OCI-M1 (cell line): ENCODE measurements around the gene SUPT16H.
"Not testable (repeated sequence)": the region's sequence is repeated elsewhere in the genome, so short reads cannot be mapped to it uniquely, and the experiment has no call there.

Experiments
- DNase-seq: peaks from one replicate; lab custom pipeline; 2025; lab: John Stamatoyannopoulos, UW

SUPT16H gene

DNA sequence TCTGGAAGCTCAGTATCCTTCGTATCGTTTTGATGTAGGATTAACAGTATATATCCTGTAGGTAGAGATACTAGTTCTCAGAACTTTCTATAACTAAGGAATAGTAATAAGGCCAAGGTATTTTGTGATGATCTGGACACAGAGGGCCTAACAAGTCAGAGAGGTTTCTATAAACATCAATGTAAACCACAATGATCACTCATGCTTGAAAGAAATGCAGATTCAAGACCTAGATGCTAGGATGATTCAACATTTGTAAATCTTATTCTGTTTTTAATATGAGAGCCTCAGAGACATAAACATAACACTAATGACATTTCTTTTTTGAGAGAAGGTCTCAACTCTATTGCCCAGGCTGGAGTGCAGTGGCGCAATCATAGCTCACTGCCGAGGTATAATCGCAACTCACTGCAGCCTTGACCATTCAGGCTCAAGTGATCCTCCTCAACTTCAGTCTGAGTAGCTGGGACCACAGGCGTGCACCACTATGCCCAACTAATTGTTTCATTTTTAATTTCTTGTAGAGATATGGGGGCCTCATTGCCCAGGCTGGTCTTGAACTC, 16.2 kb downstream of the SUPT16H start:
- no peak for DNase-seq

DNA sequence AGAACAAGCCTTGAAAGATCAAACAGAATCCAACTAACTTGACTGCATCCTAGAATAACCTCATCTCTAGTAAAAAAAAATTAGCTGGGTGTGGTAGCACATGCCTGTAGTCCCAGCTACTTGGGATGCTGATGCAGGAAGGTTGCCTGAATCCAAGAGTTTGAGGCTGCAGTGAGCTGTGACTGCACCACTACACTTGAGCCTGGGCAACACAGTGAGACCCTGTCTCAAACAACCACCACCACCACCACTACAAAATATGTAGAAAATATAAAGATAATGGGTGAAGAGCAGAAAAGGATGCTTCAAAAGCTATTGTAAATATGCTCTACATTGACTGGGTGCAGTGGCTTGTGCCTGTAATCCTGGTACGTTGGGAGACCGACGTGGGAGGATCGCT, 27.3 kb downstream of the SUPT16H start:
- no peak for DNase-seq

DNA sequence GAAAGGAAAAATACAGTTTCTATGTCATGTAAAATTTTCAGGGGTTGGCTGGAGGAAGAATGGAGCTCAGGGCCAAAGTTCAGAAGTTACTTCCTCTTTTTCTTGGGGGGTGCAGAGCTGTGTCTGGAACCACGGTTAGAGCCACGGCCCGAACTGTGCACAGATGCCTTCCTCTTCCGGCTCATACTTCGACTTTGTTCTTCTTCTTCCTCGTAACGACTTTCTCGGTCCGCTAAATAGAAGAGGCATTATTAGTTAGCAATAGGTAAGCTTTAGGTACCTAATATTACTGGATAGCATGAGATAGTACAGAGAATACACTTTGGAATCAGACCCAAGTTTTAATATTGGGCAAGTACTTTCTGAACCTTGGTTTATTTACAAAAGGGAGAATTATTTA, 31.2 kb downstream of the SUPT16H start:
- DNase-seq = peak; percentile 64

DNA sequence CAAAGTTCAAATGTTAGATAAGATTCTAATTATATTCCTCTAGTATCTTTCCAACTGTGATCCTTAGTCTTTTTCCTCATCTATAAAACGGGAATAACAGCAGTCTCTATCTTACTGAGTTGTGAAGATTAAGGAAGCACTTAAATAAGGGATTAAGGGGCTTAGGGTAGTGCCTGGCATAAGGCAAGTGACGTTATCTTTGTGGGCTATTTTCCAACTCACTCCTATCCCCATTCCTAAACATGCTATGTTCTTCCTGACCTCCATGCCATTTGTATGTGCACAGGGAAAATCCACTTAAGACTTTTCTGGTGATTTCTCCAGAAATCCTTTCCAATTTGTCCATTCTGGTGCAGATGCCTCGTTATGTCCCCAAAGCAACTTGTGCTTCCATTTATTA, 33.3 kb downstream of the SUPT16H start:
- no peak for DNase-seq

DNA sequence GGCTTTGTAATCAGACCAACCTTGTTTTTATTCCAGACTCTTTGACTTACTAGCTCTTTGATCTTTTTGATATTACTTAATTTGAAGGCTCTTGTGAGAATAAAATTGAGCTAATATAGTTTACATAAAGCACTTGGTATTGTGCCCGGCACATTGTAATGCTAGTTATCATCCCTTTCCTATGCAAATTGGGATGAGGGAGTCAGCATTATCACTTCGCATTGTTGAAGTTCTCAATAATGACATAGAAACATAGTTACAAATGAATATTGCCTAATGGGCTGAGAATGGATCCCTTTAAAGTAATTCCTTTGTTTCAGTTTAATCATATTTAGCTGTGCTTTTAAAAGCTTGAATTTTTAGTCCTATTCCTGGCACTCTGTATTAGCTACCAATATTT, 36.6 kb downstream of the SUPT16H start:
- no peak for DNase-seq

DNA sequence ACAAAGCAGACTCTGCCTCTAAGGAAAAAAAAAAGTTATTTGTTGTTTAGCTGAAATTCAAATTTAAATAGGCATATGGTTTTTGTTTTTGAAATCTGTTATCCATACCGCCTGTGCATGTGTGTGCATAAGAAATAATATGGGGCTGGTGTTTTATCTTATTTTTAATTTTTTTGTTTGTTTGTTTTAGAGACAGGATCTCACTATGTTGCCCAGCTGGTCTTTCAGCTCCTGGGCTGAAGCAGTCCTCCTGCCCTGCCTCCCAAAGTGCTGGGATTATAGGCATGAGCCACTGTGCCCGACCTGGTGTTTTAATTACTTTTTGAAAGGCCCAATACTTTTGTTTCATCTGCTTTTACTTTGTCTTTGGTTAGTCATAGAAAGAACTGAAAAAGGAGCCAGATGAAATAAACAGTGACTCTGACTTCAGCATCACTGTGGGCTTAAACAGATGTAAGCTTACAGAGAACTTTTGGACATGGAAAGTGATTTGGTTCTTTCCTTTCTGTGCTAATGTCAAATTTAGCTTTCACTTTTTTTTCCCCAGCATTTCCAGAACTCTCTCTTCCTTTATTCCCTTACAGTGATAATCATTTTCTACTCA, 37.2 kb downstream of the SUPT16H start:
- no peak for DNase-seq

DNA sequence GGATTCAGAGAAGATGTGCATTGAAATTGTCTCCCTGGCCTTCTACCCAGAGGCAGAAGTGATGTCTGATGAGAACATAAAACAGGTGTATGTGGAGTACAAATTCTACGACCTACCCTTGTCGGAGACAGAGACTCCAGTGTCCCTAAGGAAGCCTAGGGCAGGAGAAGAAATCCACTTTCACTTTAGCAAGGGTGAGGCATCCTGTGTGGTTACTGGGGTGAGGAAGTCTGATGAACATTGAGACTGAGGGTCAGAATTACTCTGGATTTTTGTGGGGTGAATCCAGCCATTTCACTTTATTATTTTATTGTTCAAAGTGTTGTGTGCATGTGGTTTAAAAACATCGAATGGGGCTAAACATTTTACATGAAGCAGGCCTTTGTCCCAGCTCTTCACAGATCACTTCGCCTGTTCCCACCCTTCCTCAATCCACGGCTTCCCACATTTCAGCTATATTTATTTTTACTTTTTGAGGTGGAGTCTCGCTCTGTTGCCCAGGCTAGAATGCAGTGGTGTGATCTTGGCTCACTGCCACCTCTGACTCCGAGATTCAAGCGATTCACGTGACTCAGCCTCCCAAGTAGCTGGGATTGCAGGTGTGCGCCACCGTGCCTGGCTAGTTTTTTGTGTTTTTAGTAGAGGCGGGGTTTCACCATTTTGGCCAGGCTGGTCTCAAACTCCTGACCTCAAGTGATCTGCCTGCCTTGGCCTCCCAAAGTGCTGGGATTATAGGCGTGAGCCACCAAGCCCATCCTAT, 40.6 kb downstream of the SUPT16H start:
- DNase-seq = peak; percentile 16

DNA sequence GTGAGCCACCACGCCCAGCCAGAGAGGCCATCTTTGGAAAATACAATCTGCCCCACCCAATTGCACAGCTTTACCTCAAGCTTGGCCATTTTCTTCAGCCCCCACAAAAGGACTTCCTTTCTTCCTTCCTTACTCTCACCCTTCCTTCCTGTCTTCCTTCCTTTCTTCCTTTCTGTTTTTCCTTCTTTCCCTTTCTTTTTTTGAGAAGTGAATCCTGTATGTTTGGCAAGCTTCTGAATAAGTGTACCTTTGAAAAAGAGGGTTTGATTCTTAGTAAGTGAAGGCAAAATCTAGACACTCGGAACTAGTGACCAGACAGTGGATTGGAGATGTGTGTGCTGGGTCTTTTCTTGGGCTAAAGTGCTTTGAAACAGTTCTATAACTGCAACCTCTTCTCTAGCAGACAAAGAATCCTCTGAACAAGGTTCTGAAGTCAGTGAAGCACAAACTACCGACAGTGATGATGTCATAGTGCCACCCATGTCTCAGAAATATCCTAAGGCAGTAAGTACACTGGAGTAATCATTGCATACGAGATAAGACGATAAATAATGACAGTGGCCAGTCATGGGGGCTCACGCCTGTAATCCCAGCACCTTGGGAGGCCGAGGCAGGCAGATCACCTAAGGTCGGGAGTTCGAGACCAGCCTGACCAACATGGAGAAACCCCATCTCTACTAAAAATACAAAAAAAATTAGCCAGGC, 49.5 kb downstream of the SUPT16H start:
- no peak for DNase-seq

DNA sequence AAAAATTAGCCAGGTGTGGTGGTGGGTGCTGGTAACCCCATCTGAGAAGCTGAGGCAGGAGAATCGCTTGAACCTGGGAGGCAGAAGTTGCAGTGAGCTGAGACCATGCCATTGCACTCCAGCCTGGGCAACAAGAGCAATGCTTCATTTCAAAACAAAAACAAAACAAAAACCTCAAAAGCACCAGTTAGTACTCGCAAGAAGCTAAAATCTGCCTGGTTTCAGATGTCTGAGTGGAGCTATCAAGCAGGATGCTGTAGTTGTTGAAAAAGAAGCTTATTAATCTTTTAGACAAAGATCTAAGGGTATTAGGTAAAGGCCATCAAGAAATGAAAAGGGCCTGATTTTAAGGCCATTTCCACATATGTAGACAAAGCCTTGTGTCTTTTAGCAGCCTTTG, 50.9 kb downstream of the SUPT16H start:
- DNase-seq = no peak

DNA sequence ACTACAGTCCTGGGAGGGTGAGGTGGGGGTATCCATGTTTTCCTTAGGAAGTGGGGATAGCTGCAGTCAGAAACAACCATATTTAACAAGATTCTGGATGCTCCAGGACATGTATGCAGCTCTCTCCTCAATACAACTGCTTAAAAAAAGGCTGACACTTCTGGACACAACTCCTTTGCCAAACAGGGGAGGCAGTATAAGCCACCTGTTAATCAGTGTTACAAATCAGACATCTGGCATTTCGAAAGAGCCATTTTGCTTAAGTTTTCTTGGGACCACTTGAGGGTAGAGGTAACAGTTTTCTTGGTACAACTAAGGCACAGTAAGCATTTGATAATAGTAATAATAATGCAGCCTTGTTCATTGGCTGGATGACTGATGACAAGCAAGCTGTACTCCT, 56.8 kb downstream of the SUPT16H start:
- DNase-seq = no peak

DNA sequence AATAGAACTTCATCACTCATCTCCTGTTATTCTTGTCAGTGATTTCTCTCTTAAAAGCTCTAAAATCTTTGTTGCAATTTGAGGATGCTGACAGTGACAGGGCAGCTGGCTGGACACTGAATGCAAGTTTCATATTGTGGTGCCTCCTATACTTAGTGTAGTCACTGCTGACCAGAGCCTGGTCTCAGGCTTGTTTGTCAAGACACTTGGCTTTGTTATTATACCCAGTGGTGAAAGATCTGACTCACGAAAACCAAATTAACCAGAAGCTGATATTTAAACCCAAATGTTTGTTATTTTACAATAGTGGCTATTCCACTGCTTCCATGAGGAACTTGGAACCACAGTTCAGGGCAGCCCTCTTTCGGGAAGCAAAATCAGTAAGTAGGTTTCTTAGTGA, 61.1 kb downstream of the SUPT16H start:
- DNase-seq = no peak

DNA sequence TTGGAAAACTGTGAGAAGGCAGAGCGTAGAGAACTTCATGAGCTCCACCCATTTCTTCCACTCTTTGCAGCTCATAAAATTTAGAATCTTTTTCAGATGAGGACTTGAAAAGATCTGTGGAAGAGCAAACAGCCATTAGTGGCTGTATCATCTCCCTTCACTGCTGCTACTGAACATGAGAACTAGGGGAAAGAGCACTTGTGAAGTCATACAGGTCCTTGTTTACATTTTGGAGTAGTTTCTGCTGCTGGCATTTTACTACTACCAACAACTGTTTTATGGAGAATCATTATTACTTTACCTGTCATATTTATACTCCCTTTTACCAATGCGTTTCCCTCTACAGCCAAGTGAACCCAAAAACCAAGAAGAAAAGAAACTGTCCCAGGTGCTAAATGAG, 62.9 kb downstream of the SUPT16H start:
- DNase-seq = no peak

DNA sequence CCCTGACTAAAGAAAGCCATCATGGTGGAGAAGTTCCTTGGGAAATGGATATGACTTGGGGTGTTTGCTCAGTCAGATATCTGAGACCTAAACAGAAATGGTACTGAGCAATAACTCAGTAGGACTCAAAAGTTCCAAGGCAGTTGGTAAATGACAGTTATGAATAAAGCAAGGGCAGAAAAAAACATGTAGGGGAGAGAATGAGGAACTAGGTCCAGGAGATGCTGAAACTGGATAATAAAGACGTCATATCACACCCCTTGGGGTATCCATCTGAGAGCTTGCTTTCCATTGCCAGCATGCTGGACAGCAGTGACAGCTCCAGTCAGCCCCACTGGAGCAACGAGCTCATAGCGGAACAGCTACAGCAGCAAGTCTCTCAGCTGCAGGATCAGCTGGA, 66.4 kb downstream of the SUPT16H start:
- DNase-seq = peak; percentile 71

DNA sequence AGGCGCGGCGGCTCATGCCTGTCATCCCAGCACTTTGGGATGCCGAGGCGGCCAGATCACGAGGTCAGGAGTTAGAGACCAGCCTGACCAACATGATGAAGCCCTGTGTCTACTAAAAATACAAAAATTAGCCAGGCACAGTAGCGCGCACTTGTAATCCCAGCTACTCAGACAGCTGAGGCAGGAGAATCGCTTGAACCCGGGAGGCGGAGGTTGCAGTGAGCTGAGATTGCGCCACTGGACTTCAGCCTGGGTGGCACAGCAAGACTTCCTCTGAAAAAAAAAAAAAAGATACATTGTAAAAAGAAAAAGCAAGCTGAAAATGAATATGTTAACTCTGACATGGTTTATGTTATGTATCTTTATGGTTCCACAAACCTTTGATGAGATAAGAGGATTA, 70.3 kb downstream of the SUPT16H start:
- no peak for DNase-seq

DNA sequence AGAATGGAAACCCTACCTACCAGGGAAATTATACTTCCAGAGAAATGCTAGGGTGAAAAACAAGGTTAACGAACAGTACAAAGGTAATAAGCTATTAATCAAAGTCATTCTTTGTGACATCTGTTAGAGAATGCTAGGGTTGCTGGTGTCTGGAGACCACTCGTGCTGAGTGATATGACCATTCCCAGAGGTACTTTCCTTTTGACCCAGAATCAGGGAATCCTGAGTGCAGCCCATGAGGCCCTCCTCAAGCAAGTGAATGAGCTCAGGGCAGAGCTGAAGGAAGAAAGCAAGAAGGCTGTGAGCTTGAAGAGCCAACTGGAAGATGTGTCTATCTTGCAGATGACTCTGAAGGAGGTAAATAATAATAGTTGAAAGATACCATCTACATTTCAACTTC, 72.2 kb downstream of the SUPT16H start:
- no peak for DNase-seq

DNA sequence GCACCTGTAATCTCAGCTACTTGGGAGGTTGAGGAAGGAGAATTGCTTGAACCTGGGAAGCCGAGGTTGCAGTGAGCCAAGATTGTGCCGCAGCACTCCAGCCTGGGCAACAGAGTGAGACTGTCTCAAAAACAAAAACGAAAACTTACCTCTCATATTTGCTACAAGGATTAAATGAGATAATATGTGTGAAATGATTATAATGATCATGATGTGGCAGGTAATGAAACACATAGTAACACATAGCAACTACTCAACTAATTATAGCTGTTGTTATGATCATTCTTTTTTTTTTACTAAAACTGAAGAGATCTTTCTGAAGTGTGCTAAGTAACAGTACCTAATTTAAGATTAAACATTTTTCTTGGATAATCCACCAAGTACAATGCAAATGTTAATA, 73.9 kb downstream of the SUPT16H start:
- DNase-seq = no peak

DNA sequence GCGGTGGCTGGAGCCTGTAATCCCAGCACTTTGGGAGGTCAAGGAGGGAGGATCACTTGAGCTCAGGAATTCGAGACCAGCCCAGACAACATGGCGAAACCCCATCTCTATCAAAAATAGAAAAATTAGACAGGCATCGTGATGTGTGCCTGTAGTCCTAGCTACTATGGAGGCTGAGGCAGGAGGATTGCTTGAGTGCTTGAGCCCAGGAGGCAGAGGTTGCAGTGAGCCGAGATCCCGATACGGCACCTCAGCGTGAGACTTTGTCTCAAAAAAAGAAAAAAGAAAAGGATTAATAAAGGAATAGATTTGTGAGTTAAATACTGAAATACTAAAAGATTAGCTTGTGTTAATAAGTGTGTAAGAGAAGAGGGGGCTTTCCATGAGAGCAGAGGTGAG, 74.6 kb downstream of the SUPT16H start:
- DNase-seq = no peak

DNA sequence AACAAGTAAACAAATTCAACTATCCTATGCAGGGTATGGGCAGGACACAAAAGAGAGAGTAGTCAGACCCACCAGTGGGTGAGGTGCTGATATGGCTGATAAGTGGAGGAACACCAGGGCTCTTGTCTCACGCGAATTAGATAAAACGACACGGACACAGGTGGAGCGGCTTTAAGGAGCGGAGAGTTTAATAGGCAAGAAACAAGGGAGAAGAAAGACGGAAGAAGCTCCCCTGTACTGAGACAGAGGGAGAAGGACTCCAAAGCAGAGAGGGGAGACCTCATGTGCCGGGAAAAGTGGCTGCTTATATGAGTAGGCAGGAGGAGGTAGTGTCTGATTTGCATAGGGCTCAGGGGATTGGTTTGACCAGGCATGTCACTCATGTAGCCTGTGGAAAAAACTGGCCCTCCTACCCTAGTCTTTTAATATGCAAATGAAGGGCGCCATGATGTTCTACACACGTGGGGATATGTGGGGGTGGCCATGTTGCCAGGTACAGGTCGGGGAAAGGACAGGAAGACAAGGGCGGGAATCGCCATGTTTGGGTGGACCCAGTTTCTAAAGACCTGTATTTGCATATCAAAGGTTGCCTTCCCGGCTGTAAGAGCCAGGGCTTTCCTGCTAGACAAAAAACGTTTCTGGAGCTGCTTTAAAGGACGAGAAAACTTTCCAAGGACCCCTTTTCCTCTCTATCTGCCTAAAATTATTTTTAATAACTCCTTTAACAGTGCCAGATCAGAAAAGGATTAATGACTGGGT, 75.2 kb downstream of the SUPT16H start:
- DNase-seq = peak; percentile 96

DNA sequence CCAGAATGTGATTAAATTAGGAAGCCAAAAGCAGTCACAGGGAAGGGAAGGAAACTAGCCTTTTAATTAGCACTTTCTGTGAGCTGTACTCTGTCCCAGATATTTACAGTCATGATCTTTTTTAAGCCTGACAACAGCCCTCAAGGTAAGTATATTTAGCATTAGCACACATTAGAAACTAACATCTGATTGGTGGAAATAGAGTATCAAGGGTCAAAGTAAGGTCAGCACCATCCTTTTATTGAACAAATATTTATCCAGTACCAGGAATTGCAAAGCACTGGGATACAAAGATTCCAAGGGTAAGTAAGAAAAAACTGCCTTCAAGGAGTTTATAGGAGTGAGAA, 75.7 kb downstream of the SUPT16H start:
- no peak for DNase-seq

DNA sequence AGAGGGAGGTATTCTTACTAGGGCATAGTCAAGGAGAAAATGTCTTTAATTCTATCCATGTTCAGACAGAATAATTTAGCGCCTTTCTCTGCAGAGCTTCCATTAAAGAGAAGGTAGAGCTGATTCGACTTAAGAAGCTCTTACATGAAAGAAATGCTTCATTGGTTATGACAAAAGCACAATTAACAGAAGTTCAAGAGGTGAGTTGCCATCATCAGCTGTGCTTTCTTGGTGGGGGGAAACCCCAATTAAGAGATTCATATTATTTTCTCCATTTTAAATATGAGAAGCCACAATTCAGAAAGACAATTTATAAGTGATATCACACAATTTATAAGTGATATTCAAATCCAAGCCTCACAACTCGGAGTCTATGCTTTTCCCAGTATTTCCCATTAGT, 76.2 kb downstream of the SUPT16H start:
- DNase-seq = no peak

DNA sequence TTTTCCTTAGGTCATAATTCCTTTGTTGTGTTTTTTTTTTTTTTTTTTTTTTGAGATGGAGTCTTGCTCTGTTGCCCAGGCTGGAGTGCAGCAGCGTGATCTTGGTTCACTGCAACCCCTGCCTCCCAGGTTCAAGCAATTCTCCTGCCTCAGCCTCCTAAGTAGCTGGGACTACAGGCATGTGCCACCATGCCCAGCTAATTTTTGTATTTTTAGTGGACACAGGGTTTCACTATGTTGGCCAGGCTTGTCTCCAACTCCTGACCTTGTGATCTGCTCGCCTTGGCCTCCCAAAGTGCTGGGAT, 81.0 kb downstream of the SUPT16H start:
- DNase-seq = not testable (repeated sequence)

DNA sequence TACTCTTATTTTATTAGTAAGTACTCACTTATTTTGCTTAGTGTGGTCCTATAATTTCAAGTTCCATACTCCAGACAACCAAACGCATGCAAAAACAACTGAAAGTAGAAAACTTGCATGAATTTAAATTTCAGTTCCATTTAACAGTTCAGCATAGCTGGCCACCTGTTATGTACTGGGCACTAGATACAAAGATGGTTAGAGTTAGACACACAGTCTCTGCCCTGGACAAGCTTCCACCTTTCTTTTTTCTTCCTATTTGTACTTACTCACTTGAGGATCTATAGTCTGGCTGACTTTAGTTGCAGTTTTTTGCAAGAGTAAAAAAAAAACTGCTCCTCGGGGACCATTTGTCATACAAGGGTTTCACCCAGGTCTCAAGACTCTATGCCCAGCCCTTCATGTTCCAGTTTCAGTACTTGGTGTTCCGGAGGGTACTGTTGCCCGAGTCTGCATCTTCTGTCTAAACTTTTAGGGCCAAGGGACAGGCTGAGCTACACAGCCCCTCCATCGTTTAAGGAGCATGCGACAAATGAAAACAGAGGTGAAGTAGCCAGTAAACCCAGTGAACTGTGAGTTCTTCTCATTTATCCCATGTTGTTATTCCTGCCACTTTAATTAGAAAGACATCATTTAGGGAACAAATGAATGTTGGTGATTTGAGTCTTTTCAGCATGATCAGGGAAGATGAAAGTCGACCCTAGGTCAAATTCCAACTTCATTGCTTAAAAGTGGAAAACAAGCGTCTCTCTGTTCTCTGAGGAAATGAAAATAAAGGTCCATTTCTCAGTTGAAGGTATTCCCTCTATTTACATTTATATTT, 81.6 kb downstream of the SUPT16H start:
- no peak for DNase-seq
